Epithelial cell of esophagus (primary cell): Measurements from ENCODE around the gene DYNC2LI1.

Experiments used
- DNase-seq: peaks from one replicate; pipeline ENCODE4 v3.0.0; 2010; ENCODE audit warnings: low read depth
- H3K4me3 ChIP-seq: 2 replicates; pipeline ENCODE4 v1.5.1; 2011; ENCODE audit warnings: mild to moderate bottlenecking, low read length, control low read depth
- CTCF ChIP-seq: IDR thresholded peaks from 2 replicates; pipeline ENCODE4 v1.5.1; 2011; ENCODE audit warnings: low read depth, mild to moderate bottlenecking, low read length, control low read depth, inconsistent platforms; ENCODE audit not compliant: insufficient read depth; ENCODE audit errors: missing control alignments

Gene DYNC2LI1

DNA sequence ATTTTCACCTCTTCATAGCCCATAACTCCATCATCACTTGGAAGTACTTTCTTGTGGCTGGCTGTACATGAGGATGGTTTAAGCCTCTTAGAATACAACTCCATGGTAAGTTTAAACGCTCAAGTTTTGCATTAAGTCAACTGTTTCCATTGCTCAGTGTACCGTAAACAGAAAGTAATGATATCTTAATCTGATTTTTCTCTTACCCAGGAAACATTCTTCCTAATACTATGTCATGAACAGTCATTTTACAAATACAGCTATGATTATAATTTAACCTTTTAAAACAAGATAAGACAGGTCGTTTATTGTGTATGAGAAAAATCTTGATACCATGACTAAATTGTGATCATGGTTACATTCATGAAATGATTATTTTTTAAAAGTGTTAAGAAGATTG lies 11.6 kb upstream of the DYNC2LI1 start:
- no peak for TF ChIP-seq CTCF
- peak; percentile 21 for DNase-seq

DNA sequence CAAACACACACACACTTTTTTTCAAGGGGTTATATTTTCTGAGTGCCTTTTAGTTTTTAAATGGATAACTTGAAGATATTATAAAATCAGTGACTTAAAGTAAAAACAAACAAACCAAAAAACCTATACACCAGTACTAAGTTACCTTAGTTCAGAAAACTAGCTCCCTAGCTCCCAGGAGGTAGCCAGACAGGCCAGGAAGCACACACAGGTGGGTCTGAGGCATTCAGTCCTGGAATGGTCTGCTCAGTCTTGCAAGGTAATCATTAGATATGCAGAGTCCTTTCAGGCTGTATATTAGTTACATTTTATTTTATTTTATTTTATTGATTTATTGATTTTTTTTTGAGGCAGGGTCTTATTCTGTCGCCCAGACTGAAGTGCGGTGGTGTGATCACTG lies 10.7 kb upstream of the DYNC2LI1 start:
- DNase-seq = no peak
- no peak for TF ChIP-seq CTCF
- H3K4me3 ChIP-seq = no peak overlapping the region

More for the DNA sequence above, 11.6 kb upstream of the DYNC2LI1 start:
- no peak overlapping the region for H3K4me3 ChIP-seq

DNA sequence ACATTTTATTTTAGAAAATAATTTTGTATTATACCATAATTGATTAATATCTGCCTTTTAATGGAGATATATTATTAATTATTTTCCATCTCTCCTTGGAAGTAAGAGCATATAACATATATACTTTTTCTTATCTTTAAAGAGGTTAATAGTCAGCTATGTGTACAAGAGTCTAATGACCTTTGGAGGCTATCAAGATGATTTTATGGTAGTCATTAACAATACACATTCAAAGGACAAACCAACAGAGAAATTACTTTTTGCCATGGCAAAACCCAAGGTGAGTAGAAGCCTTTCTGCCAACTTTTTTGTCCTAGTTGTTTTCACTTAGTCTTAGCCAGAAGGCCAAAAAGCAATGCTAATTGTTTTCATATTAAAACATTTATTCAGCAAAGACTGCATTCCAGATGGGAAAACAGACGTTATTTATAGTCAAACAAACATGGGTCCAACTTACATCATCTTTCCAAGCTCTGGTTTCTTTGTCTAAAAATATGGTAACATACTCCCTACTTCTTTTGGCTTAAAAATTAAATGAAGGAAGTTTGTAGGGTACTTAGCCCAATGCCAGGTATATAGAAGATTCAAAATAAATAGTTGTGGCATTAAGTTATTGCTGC lies 9.6 kb upstream of the DYNC2LI1 start:
- no peak for DNase-seq
- no peak for TF ChIP-seq CTCF
- H3K4me3 ChIP-seq = no peak overlapping the region

GRCh38 chr2:43766006-43766405 lies 7.8 kb upstream of the DYNC2LI1 start:
- no peak overlapping the region for H3K4me3 ChIP-seq
- peak; percentile 64 for DNase-seq
- TF ChIP-seq CTCF = no peak

GRCh38 chr2:43774617-43775016 lies 778 bp downstream of the DYNC2LI1 start:
- no peak for TF ChIP-seq CTCF
- peak overlapping the region; percentile 64 for H3K4me3 ChIP-seq
- DNase-seq = no peak

DNA sequence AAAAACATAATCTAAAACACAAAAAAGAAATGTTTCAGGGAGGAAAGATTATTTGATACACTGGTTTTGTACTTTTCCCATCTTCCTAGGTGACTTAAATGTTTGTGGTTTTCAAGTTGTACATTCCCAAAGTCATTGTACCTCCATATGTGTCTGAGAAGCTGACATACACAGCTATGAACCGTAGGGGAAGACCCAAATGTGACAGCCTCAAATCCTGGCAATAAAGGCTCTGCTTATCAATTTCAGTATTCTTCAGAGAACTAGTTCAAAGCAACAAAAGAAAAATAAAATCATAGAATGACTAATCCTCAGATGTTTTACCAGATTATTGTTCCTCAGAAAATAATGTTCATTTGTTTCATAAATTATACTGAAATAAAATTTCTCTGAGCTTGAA lies 2.5 kb downstream of the DYNC2LI1 start:
- DNase-seq = no peak
- TF ChIP-seq CTCF = no peak
- no peak overlapping the region for H3K4me3 ChIP-seq

DNA sequence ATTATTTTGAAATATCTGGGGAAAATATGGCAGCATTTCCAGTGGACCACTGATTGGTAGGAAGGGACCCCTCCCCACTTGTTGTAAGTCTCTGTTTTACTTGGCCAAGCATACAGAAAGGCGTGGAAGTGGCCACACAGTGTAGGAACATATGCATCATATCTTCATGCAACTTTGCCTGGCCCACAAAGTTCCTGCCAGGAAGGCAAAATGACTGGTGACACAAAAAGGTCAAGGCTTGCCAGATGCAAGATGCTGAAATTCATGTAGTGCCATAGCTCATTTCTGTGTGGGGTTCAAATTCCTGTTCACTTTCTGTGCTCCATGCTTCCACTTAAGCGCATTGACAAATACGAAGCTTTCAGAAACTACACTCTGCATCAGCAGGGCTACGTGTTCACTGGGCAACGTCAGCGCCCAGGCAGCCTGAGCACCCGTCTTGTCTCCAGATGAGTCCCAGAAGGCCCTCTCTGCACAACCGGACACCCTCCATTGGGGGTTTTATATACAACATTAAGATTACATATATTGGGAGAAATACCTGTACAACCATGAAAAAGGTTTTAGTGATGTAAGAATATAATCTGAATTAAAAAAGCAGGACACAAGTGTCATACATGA lies 3.6 kb downstream of the DYNC2LI1 start:
- no peak for TF ChIP-seq CTCF
- no peak for DNase-seq
- H3K4me3 ChIP-seq = no peak overlapping the region
